HEK293 (cell line): ENCODE data around the gene HPS6.

ENCODE experiments used
- BCL11B ChIP-seq: fragments of 450-650 bp; formaldehyde crosslinking; IDR thresholded peaks from 2 replicates; pipeline ENCODE4 v1.5.1; 2016; ENCODE audit warnings: low read depth, missing biosample characterization, missing genetic modification characterization
- ZBTB8A ChIP-seq: fragments of 450-650 bp; formaldehyde crosslinking; IDR thresholded peaks from 2 replicates; pipeline ENCODE4 v1.5.1; 2016; ENCODE audit warnings: missing biosample characterization, missing genetic modification characterization
- TF ChIP-seq, protein P1 (sequence below): fragments of 450-650 bp; formaldehyde crosslinking; IDR thresholded peaks from 2 replicates; pipeline ENCODE4 v1.5.1; 2016; ENCODE audit warnings: missing biosample characterization, missing genetic modification characterization

DNA sequence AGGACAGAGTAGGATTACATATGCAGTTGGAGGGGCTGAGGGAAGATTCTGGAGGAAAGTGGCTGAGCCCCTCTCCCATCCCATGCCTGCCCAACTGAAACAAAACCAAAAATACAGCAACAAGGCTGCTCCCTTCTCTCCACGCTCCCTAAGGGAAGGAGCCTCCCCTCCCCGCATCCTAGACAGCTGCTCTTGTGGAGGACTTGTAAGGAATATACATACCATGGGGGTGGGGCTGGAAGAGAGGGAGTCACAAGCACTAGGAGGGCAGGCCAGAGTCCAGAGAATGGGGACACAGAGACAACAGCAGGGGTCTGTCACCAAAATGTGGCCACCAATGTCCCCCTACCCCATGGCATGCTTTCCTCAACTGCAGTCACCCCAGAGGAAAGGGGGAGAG, 41.8 kb downstream of the HPS6 start:
- TF ChIP-seq, protein P1, sequence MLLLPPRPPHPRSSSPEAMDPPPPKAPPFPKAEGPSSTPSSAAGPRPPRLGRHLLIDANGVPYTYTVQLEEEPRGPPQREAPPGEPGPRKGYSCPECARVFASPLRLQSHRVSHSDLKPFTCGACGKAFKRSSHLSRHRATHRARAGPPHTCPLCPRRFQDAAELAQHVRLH: no peak
- TF ChIP-seq ZBTB8A (tag by site-specific recombination): no peak
- no peak for TF ChIP-seq BCL11B (tag by site-specific recombination)
